ENCODE results near the gene EPHB2.

The EPHB2 gene

GRCh38 chr1:22773981-22774832 lies 63.6 kb downstream of the EPHB2 start:
- Histone ChIP-seq H3K27me3 (ENCODE audit: insufficient read depth, low read depth, severe bottlenecking) (no peaks in the 10 kb centered on the region), H3K4me3 (ENCODE audit: low read depth, low read length) (no peak overlapping the region), H3K36me3 (no peaks in the 10 kb centered on the region), H3K9me3 (ENCODE audit: severe bottlenecking) (no peaks in the 10 kb centered on the region), H3K27ac (no peak overlapping the region)
- TF ChIP-seq CTCF (IDR thresholded peaks at IDR 0.05; ENCODE audit: low read depth, low read length): no peak
- no peak for DNase-seq

DNA sequence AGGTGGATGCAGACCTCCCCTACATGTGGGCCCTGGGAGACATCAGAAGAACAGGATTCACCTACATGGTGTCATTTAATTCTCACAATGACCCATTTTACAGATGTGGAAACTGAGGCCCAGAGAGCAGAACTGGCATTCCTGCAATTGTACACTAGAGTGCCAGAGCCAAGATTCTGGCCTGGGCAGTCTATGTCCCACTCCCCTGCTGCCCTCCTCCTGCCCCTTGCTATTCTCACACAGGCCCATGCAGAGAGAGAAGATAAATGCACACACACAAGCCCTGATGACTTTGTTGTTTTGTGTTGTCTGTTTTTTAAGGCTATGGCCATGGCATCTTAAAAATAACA lies 64.2 kb downstream of the EPHB2 start:
- no peak for TF ChIP-seq CTCF (IDR thresholded peaks at IDR 0.05; ENCODE audit: low read depth, low read length)
- H3K27me3 ChIP-seq (ENCODE audit: insufficient read depth, low read depth, severe bottlenecking): no peaks in the 10 kb centered on the region
- H3K36me3 ChIP-seq: no peaks in the 10 kb centered on the region
- no peak for DNase-seq
- H3K4me3 ChIP-seq (ENCODE audit: low read depth, low read length): no peak overlapping the region
- H3K27ac ChIP-seq: no peak overlapping the region
- H3K9me3 ChIP-seq (ENCODE audit: severe bottlenecking): no peaks in the 10 kb centered on the region

GRCh38 chr1:22775478-22775877 lies 64.8 kb downstream of the EPHB2 start:
- no peak overlapping the region for H3K4me3 ChIP-seq (ENCODE audit: low read depth, low read length)
- no peak for DNase-seq
- no peak for TF ChIP-seq CTCF (IDR thresholded peaks at IDR 0.05; ENCODE audit: low read depth, low read length)
- H3K27ac ChIP-seq: no peak overlapping the region
- H3K9me3 ChIP-seq (ENCODE audit: severe bottlenecking): no peaks in the 10 kb centered on the region
- no peaks in the 10 kb centered on the region for H3K27me3 ChIP-seq (ENCODE audit: insufficient read depth, low read depth, severe bottlenecking)
- no peaks in the 10 kb centered on the region for H3K36me3 ChIP-seq

DNA sequence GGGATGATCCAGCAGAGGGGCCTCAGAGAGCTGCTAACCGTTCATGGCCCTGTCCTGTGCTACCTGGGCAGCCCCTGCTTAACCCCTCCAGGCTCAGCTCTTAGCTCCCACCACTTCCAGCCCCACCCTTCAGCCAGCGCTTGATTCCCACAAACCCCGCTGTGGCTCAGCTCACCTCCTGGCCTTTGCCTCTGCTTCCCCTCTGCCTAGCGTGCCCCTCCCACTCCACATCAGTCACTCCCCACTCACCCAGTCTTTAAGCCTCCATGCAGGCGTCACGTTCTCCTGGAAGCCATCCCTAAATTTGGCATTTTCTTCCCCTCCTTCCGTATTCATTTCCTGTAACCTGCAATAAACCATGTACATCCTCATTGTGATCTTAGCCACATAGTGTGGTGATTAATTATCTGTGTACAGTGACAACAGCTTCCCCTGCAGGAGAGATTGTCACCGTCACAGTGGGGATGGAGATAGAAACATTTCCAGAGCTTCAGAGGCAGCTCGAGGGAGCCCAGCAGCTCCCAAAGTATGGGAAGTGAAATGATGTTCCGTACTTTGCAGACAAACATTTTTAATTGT lies 65.5 kb downstream of the EPHB2 start:
- H3K4me3 ChIP-seq (ENCODE audit: low read depth, low read length): no peak overlapping the region
- H3K36me3 ChIP-seq: no peaks in the 10 kb centered on the region
- TF ChIP-seq CTCF (IDR thresholded peaks at IDR 0.05; ENCODE audit: low read depth, low read length): no peak
- no peak overlapping the region for H3K27ac ChIP-seq
- no peaks in the 10 kb centered on the region for H3K9me3 ChIP-seq (ENCODE audit: severe bottlenecking)
- DNase-seq: no peak
- no peaks in the 10 kb centered on the region for H3K27me3 ChIP-seq (ENCODE audit: insufficient read depth, low read depth, severe bottlenecking)

- H3K27me3 ChIP-seq (ENCODE audit: insufficient read depth, low read depth, severe bottlenecking): no peaks in the 10 kb centered on the region
- no peak for DNase-seq
- H3K4me3 ChIP-seq (ENCODE audit: low read depth, low read length): no peak overlapping the region
- no peak for TF ChIP-seq CTCF (IDR thresholded peaks at IDR 0.05; ENCODE audit: low read depth, low read length)
- H3K9me3 ChIP-seq (ENCODE audit: severe bottlenecking): no peaks in the 10 kb centered on the region
- H3K27ac ChIP-seq: no peak overlapping the region
- no peaks in the 10 kb centered on the region for H3K36me3 ChIP-seq
Observed at GRCh38 chr1:22777388-22778057, 66.9 kb downstream of the EPHB2 start.
